Cardiac fibroblast (primary cell): Measurements from ENCODE around the gene HLA-DOA.

Experiments used
- DNase-seq, 2 donors: peaks; one replicate each; pipeline versions ENCODE4 v3.0.0 to v3.0.0-alpha.2; 2010; ENCODE audit warnings: low read depth in 2 of 2
- H3K4me3 ChIP-seq, 2 donors: replicated peaks in 1 of 2; 1 replicate in 1 of 2; 2 replicates in 1 of 2; pipeline ENCODE4 v1.5.1; 2011; ENCODE audit warnings: low read depth in 2 of 2, low read length in 2 of 2, mild to moderate bottlenecking in 2 of 2, moderate library complexity in 1 of 2
- TF ChIP-seq, protein P1 (sequence below): IDR thresholded peaks from one replicate; pipeline ENCODE4 v1.5.1; 2011; ENCODE audit warnings: low read depth, mild to moderate bottlenecking, low read length, inconsistent platforms

HLA-DOA gene

GRCh38 chr6:33008944-33009861 lies at the start of gene HLA-DOA:
TSS of gene HLA-DOA (minus strand) at chr6:33009591.
- no peak within 1 kb of the TSS for H3K4me3 ChIP-seq
- DNase-seq, result peak; percentile 9 to 14
- TF ChIP-seq, protein P1, sequence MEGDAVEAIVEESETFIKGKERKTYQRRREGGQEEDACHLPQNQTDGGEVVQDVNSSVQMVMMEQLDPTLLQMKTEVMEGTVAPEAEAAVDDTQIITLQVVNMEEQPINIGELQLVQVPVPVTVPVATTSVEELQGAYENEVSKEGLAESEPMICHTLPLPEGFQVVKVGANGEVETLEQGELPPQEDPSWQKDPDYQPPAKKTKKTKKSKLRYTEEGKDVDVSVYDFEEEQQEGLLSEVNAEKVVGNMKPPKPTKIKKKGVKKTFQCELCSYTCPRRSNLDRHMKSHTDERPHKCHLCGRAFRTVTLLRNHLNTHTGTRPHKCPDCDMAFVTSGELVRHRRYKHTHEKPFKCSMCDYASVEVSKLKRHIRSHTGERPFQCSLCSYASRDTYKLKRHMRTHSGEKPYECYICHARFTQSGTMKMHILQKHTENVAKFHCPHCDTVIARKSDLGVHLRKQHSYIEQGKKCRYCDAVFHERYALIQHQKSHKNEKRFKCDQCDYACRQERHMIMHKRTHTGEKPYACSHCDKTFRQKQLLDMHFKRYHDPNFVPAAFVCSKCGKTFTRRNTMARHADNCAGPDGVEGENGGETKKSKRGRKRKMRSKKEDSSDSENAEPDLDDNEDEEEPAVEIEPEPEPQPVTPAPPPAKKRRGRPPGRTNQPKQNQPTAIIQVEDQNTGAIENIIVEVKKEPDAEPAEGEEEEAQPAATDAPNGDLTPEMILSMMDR, result no peak

DNA sequence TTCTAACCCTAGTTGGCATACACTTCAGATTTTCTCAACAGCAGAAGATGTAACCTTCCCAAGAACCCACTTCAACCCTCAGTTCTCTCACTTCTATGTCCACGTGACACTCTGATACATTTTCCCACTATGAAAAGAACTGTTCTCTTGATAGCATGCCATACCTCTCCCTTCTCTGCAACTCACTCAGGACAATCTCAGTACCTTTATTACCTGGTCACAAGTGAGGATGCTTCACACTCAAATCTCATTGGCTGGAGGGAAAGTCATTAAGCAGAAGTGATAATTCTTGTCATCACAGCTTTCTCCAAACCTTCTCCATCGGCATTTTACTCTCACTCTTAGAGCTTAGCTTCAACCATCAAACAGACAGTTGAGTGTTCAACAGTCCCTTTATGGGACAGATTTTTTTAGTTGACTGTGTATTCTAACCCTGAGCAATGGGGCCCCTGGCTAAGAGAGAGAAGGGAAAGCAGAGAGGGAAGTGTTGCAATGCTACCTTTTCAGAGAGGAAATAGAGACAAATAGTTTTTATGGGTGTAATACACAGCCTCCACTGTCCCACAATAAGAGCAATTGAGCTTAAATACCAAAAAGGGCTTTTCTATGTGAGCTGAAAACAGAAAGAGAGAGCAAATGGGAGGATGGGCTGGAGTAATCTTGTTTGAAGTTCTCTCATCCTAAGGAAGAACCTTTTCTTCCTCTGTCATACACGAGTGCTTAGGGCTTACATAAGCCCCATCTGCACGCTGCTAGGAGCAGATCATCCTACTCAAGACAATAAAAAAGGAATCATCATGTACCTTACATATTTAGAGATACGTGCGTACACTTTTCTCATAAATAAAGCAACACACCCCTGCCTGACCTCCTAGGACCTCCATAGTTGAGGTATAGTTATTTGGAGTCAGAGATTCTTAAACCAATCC lies 48.1 kb upstream of the HLA-DOA start:
- H3K4me3 ChIP-seq, result no peak overlapping the region
- no peak for DNase-seq
- TF ChIP-seq, protein P1, result no peak

GRCh38 chr6:33053230-33053629 lies 43.8 kb upstream of the HLA-DOA start:
- DNase-seq, result no peak
- TF ChIP-seq, protein P1, result no peak
- H3K4me3 ChIP-seq, result no peak overlapping the region

DNA sequence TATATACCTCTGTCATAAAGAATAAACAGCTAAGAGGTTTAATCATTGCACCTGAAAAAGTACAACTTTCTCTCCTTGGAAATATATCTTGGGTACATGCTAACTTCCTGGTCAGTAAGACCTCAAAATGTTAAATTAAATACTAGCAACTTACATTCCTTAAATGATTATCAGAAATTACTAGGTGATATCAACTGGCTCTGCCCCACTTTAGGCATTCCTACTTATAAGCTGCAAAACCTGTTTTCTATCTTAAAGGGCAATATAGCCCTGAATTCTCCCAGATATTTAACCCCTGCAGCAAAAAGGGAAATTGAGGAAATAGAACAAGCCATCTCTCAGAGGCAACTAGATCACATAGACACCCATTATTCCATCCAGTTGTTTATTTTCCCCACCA lies 43.2 kb upstream of the HLA-DOA start:
- no peak for DNase-seq
- TF ChIP-seq, protein P1, result no peak

DNA sequence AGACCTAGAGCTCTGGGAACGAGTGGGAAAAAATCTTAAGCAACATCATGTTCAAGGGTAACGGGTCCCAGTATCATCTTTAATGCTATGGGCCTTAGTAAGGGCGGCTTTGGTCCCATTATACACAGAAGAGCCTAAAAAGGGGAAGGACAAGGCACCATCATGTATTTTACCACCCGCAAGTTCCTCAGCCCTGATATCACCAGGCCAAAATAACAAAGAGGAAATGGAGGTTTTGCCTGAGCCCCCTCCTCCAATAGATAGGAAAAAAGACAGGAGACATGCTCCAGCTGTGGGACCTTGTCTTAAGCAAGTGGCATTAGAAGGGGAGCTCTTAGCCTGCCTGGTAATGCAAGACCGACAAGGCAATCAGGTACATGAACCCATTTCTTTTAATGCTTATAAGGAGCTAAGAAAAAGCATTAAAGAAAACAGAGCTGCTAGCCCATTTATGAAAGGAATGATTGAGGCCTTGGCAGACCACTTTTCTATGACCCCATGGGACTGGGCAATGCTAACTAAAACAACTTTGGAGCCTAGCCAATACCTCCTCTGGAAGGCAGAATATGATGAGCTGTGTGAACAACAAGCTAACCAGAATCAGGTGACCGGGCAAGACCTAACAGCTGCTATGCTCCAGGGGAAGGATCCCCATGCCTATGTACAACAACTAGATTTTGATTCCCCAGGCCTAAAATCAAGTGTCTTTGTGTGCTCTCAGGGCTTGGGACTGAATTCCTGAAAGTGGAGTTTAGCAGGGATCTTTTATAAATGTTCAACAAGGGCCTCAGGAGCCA lies 40.8 kb upstream of the HLA-DOA start:
- TF ChIP-seq, protein P1, result no peak
- H3K4me3 ChIP-seq, result no peak overlapping the region
- DNase-seq, result no peak

More for the DNA sequence above, 43.2 kb upstream of the HLA-DOA start:
- H3K4me3 ChIP-seq, result no peak overlapping the region
